ENCODE measurements around the gene QPCTL.
"Not testable (repeated sequence)": the region's sequence is repeated elsewhere in the genome, so short reads cannot be mapped to it uniquely, and the experiment has no call there.

DNA sequence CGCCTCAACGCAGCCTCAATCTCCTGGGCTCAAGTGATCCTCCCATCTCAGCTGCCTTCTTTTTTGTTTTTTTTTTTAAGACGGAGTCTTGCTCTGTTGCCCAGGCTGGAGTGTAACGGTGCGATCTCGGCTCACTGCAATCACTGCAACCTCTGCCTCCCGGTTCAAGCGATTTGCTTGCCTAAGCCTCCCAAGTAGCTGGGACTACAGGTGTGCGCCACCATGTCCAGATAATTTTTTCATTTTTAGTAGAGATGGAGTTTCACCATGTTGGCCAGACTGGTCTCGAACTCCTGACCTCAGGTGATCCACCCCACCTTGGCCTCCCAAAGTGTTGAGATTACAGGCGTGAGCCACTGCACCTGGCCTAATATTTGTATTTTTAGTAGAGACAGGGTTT, 27.6 kb downstream of the QPCTL start:
- TF ChIP-seq, protein P1, sequence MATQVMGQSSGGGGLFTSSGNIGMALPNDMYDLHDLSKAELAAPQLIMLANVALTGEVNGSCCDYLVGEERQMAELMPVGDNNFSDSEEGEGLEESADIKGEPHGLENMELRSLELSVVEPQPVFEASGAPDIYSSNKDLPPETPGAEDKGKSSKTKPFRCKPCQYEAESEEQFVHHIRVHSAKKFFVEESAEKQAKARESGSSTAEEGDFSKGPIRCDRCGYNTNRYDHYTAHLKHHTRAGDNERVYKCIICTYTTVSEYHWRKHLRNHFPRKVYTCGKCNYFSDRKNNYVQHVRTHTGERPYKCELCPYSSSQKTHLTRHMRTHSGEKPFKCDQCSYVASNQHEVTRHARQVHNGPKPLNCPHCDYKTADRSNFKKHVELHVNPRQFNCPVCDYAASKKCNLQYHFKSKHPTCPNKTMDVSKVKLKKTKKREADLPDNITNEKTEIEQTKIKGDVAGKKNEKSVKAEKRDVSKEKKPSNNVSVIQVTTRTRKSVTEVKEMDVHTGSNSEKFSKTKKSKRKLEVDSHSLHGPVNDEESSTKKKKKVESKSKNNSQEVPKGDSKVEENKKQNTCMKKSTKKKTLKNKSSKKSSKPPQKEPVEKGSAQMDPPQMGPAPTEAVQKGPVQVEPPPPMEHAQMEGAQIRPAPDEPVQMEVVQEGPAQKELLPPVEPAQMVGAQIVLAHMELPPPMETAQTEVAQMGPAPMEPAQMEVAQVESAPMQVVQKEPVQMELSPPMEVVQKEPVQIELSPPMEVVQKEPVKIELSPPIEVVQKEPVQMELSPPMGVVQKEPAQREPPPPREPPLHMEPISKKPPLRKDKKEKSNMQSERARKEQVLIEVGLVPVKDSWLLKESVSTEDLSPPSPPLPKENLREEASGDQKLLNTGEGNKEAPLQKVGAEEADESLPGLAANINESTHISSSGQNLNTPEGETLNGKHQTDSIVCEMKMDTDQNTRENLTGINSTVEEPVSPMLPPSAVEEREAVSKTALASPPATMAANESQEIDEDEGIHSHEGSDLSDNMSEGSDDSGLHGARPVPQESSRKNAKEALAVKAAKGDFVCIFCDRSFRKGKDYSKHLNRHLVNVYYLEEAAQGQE (IDR thresholded peaks at IDR 0.05; ENCODE audit: insufficient replicate concordance, low read depth), result not testable (repeated sequence)
- TF ChIP-seq, protein P2, sequence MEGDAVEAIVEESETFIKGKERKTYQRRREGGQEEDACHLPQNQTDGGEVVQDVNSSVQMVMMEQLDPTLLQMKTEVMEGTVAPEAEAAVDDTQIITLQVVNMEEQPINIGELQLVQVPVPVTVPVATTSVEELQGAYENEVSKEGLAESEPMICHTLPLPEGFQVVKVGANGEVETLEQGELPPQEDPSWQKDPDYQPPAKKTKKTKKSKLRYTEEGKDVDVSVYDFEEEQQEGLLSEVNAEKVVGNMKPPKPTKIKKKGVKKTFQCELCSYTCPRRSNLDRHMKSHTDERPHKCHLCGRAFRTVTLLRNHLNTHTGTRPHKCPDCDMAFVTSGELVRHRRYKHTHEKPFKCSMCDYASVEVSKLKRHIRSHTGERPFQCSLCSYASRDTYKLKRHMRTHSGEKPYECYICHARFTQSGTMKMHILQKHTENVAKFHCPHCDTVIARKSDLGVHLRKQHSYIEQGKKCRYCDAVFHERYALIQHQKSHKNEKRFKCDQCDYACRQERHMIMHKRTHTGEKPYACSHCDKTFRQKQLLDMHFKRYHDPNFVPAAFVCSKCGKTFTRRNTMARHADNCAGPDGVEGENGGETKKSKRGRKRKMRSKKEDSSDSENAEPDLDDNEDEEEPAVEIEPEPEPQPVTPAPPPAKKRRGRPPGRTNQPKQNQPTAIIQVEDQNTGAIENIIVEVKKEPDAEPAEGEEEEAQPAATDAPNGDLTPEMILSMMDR (IDR thresholded peaks at IDR 0.05; ENCODE audit: insufficient read depth, low read length), result not testable (repeated sequence)
- TF ChIP-seq SPI1 (IDR thresholded peaks at IDR 0.05; ENCODE audit: borderline replicate concordance, low read depth); POLR2AphosphoS5 (IDR thresholded peaks at IDR 0.05; ENCODE audit: low read depth); GABPA (IDR thresholded peaks at IDR 0.05; ENCODE audit: low read depth): not testable (repeated sequence)
